Measurements from ENCODE around the gene HBA1. TPM values are rescaled to one million over a fixed set of nuclear protein-coding genes. Genes with fewer than 3 reads are reported as not detected.

HBA1 gene
- total and polyA plus RNA-seq, 2 of the 8 experiments (the other 6 are each of a cell fraction or from before 2014, with no cell fraction given): 2.3 TPM

DNA sequence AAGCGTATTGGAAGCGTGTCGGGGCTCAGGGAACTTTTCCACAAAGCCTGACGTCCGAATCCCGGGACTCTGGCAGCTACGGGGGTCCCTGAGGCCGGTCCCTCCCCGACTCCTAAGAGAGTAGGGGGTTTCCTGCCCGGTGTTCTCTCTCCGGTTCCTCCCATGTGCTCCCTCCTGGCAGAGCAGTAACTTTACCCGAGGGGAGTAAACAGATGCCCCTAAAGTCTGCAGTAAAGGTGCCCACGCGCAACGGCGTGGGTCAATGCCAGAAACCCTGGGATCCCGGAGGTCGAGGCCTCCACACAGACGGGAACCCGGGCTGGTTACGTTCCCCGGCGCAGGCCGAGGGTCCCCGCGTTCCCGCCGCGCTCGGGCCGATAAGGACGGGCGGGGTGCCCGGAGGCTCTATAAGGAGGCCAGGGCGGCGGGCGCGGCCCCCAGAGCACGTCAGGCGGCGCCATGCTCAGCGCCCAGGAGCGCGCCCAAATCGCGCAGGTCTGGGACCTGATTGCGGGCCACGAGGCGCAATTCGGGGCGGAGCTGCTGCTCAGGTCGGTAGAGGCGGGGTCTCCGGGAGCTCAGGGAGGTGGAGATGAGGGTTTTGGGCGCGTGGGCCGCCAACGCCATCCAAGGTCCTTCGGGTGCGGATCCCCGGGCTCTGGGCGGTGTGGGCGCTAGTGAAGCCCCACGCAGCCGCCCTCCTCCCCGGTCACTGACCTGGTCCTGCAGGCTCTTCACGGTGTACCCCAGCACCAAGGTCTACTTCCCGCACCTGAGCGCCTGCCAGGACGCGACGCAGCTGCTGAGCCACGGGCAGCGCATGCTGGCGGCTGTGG, 10.7 kb upstream of the HBA1 start, which contains the start of gene HBM:
Gene HBM (plus strand): TSS at position 440 of the 836 bp plus-strand sequence. CDS start 20 bp downstream, at position 460.
- Histone ChIP-seq H3K27me3 (replicated peaks in 1 of 4; ENCODE audit: control insufficient read depth in 3 of 4, extremely low read depth in 1 of 4, insufficient read depth in 3 of 4, low read length in 3 of 4) (peaks cover 36 to 64% (median 58%) of the 10 kb centered on the region in 4 experiments), H2BK120ac (replicated peaks; ENCODE audit: low read depth, low read length) (no peak within 1 kb of the TSS), H2AK5ac (ENCODE audit: low read depth, low read length) (no peak within 1 kb of the TSS), H3K23ac (ENCODE audit: insufficient read length) (no peak within 1 kb of the TSS), H3K79me1 (ENCODE audit: low read depth, low read length) (no peaks in the 10 kb centered on the region), H2BK5ac (ENCODE audit: low read depth, low read length) (no peak within 1 kb of the TSS), H4K91ac (replicated peaks; ENCODE audit: insufficient read length, low read length) (no peak within 1 kb of the TSS), H4K20me1 (replicated peaks in 1 of 2; ENCODE audit: control insufficient read depth in 1 of 2, insufficient read depth in 2 of 2, low read length in 2 of 2) (peaks cover 2 to 8% of the 10 kb centered on the region in 2 experiments), H2AFZ (ENCODE audit: low read length) (no peak within 1 kb of the TSS), H3K79me2 (ENCODE audit: control insufficient read depth in 1 of 2, insufficient read depth in 2 of 2, low read length in 2 of 2) (no peaks in the 10 kb centered on the region), H3K4me2 (ENCODE audit: insufficient read depth in 1 of 2, low read depth in 2 of 2, low read length in 2 of 2) (peak within 1 kb of the TSS; percentile 64 to 78), H2BK12ac (ENCODE audit: low read depth, low read length) (peak within 1 kb of the TSS; percentile 50; the same call in 1 of the 2 replicates), H3K9me3 (ENCODE audit: insufficient read depth in 2 of 2, low read depth in 1 of 2, low read length in 1 of 2) (no peaks in the 10 kb centered on the region), H3K18ac (ENCODE audit: extremely low read depth, low read length) (peak within 1 kb of the TSS; percentile 1; the same call in 1 of the 2 replicates), H3K4ac (replicated peaks; ENCODE audit: insufficient read length, low read depth, low read length) (no peak within 1 kb of the TSS), H2BK15ac (ENCODE audit: low read length) (0 out of 2 replicates have a peak within 1 kb of the TSS, but pooled peaks have one; percentile 29), H3K14ac (ENCODE audit: insufficient read length) (no peak within 1 kb of the TSS), H3K4me3 (ENCODE audit: extremely low read depth in 1 of 4, insufficient read depth in 2 of 4, low read depth in 3 of 4, low read length in 4 of 4) (peak within 1 kb of the TSS; percentile 14 to 59 (median 20); a peak in 7 of 8 replicates), H4K5ac (ENCODE audit: insufficient read length, low read depth, low read length) (no peak within 1 kb of the TSS), H3K4me1 (replicated peaks in 1 of 4; ENCODE audit: control insufficient read depth in 3 of 4, insufficient read depth in 4 of 4, low read length in 3 of 4) (peaks cover 0 to 20% (median 16%) of the 10 kb centered on the region in 4 experiments; a peak in 6 of 7 replicates), H2BK20ac (ENCODE audit: low read length) (no peak within 1 kb of the TSS), H3K27ac (ENCODE audit: low read depth, low read length) (no peak within 1 kb of the TSS), H3K9ac (replicated peaks in 1 of 4; ENCODE audit: extremely low read depth in 1 of 4, low read depth in 3 of 4, low read length in 3 of 4) (no peak within 1 kb of the TSS), H3K23me2 (ENCODE audit: low read depth, low read length) (peaks cover 10% of the 10 kb centered on the region; the same call in 1 of the 2 replicates), H3K36me3 (ENCODE audit: control insufficient read depth in 2 of 4, insufficient read depth in 4 of 4, low read length in 3 of 4) (peaks cover 0 to 9% (median 0%) of the 10 kb centered on the region in 4 experiments; a peak in 2 of 8 replicates), H4K8ac (ENCODE audit: extremely low read depth, insufficient read depth, low read length) (no peak within 1 kb of the TSS), H3K56ac (replicated peaks; ENCODE audit: insufficient read length, low read depth, low read length) (no peak within 1 kb of the TSS)
- TF ChIP-seq TAF1 (IDR thresholded peaks at IDR 0.05; ENCODE audit: low read depth, low read length): no peak
- peak; percentile 40 for TF ChIP-seq KDM4A (IDR thresholded peaks at IDR 0.05; ENCODE audit: low read depth, low read length, severe bottlenecking)
- TF ChIP-seq ASH2L (IDR thresholded peaks at IDR 0.05; ENCODE audit: low read length): no peak
- TF ChIP-seq RNF2 (IDR thresholded peaks at IDR 0.05; ENCODE audit: borderline replicate concordance, low read depth, low read length, missing control alignments, poor library complexity, severe bottlenecking): peak; percentile 6
- peak; percentile 98 for TF ChIP-seq SUZ12 (IDR thresholded peaks at IDR 0.05; ENCODE audit: low read length)
- peak; percentile 94 for TF ChIP-seq EZH2 (IDR thresholded peaks at IDR 0.05; ENCODE audit: low read depth, low read length, severe bottlenecking)
- TF ChIP-seq POLR2A (IDR thresholded peaks at IDR 0.05; ENCODE audit: control extremely low read depth in 1 of 2, low read depth in 2 of 2, low read length in 2 of 2): no peak
- TF ChIP-seq, protein P1, sequence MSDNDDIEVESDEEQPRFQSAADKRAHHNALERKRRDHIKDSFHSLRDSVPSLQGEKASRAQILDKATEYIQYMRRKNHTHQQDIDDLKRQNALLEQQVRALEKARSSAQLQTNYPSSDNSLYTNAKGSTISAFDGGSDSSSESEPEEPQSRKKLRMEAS (IDR thresholded peaks at IDR 0.05): peak; percentile 42; the same call in 1 of the 2 replicates
- no peak for TF ChIP-seq TEAD4 (IDR thresholded peaks at IDR 0.05; ENCODE audit: low read depth, low read length)
- WGBS, 2 experiments (ENCODE audit: extremely low coverage in 1 of 2, insufficient coverage in 1 of 2, insufficient read length in 1 of 2, insufficient replicate concordance in 2 of 2, low coverage in 1 of 2, low lambda C conversion rate in 2 of 2, missing lambda C conversion rate in 1 of 2): 3% methylated on average over 55 of the region's 75 CpGs; no CpG with 5 or more reads in 1 of the 2 experiments
- POLR2A ChIA-PET (ENCODE audit: partially characterized antibody): interaction anchor here (3.5 to 5.0 kb wide), 2 partner anchors 12 to 15 kb away, joined by 16 to 29 read pairs; partner anchors contain the start of gene HBQ1
- DNase-seq (ENCODE audit: low read depth in 1 of 2, low spot score in 2 of 2) (no peak), FAIRE-seq (no peak)
- CTCF ChIA-PET (ENCODE audit: partially characterized antibody): interaction anchor here (1.0 to 5.6 kb wide), 7 partner anchors 12 to 69 kb away, joined by 3 to 24 read pairs (median 5); partner anchors contain the start of gene HBQ1
